GM23248 (cell line): ENCODE measurements around the gene CARMIL1.

Source experiments
- EZH2 ChIP-seq: fragments of 200-600 bp; sonication (generic); IDR thresholded peaks from 2 replicates; pipeline ENCODE4 v1.6.1; 2018; ENCODE audit warnings: antibody characterized with exemption, mild to moderate bottlenecking; ENCODE audit not compliant: insufficient read depth, poor library complexity, severe bottlenecking
- EZH2phosphoT487 ChIP-seq: fragments of 200-600 bp; sonication (generic); IDR thresholded peaks from 2 replicates; pipeline ENCODE4 v1.6.1; 2018; ENCODE audit warnings: antibody characterized with exemption, moderate library complexity, mild to moderate bottlenecking, low read depth; ENCODE audit not compliant: insufficient read depth

- no peak for TF ChIP-seq EZH2
- no peak for TF ChIP-seq EZH2phosphoT487
These were observed 215.3 kb downstream of the CARMIL1 start for GRCh38 chr6:25494469-25494868.
